Neural cell (in vitro differentiated cells): Measurements from ENCODE around the gene MMP24OS.

Experiments used
- CTCF ChIP-seq: fragments of 450-650 bp; IDR thresholded peaks from 2 replicates; pipeline ENCODE4 v1.5.1; 2014; ENCODE audit warnings: antibody characterized with exemption, mild to moderate bottlenecking, moderate library complexity; ENCODE audit not compliant: poor library complexity, severe bottlenecking
- EP300 ChIP-seq: fragments of 450-650 bp; conservative IDR thresholded peaks from 2 replicates; pipeline ENCODE4 v1.6.1; 2014; ENCODE audit warnings: antibody characterized with exemption, mild to moderate bottlenecking, moderate library complexity; ENCODE audit not compliant: poor library complexity, severe bottlenecking
- EZH2 ChIP-seq: fragments of 200-600, 300-800 bp; shearing (Covaris generic), sonication (generic); IDR thresholded peaks from 2 replicates; pipeline ENCODE4 v1.6.1; 2014; ENCODE audit warnings: antibody characterized with exemption, low read length, borderline replicate concordance, mild to moderate bottlenecking; ENCODE audit not compliant: insufficient read depth, poor library complexity, severe bottlenecking
- MXI1 ChIP-seq: fragments of 450-650 bp; conservative IDR thresholded peaks from 2 replicates; pipeline ENCODE4 v1.6.1; 2014; ENCODE audit warnings: antibody characterized with exemption, mild to moderate bottlenecking; ENCODE audit not compliant: poor library complexity, severe bottlenecking
- POLR2AphosphoS5 ChIP-seq: IDR thresholded peaks from 2 replicates; pipeline ENCODE4 v1.6.1; 2012
- RAD21 ChIP-seq: fragments of 450-650 bp; conservative IDR thresholded peaks from 2 replicates; pipeline ENCODE4 v1.6.1; 2014; ENCODE audit warnings: antibody characterized with exemption, mild to moderate bottlenecking, moderate library complexity
- REST ChIP-seq: IDR thresholded peaks from 2 replicates; pipeline ENCODE4 v1.6.1; 2012; ENCODE audit warnings: borderline replicate concordance
- TAF1 ChIP-seq: IDR thresholded peaks from 2 replicates; pipeline ENCODE4 v1.6.1; 2012; ENCODE audit warnings: low read depth

GRCh38 chr20:35287509-35288324 is 9.8 kb upstream of the MMP24OS start:
- TF ChIP-seq CTCF (no peak), EZH2 (no peak), POLR2AphosphoS5 (no peak), EP300 (no peak), MXI1 (no peak), TAF1 (no peak), REST (no peak), RAD21 (no peak)
